ENCODE data around the gene METTL1.

DNA sequence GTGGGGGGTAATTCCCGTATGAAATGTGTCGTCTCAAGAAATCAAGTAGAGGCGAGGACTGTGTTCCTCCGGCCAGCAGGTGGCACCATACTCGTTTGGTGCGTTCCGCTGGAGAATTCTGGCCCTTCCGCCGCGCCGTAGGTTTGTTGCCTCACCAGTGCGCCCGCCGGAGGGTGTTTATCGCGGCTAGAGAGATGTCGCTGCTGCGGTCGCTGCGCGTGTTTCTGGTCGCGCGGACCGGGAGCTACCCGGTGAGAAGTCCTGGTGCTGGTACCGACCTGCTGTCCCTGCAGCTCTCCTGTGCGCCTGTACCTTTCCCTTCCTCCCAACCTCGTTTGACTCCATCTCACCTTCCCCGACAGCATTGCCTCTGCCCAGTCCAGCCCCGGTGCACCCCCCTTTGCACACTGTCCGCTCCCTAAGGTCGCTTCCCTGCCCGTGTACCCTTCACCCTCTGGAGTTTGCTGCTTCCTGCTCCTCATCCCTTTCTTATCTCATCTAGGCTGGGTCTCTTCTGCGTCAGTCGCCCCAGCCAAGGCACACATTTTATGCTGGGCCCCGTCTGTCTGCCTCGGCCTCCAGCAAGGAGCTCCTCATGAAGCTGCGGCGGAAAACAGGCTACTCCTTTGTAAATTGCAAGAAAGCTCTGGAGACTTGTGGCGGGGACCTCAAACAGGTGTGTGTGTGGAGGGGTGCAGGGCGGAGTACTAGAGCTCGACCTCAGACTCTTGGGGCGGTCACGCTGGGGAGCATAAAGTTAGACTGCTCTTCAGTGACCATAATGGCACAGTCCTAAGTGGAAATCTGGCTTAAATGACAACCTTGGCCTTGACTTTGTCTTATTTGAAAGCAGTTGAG is 10.9 kb upstream of the METTL1 start, which contains the start of gene TSFM:
- TF ChIP-seq GATA2 (IDR thresholded peaks at IDR 0.05; ENCODE audit: low read depth, low read length) (peak; percentile 46; the same call in 1 of the 2 replicates), GATA3 (IDR thresholded peaks at IDR 0.05; ENCODE audit: low read depth, low read length) (no peak)
